GM18526 (cell line): ENCODE measurements around the gene TLE5.

ENCODE experiments used
- POLR2A ChIP-seq: IDR thresholded peaks from 3 replicates; pipeline ENCODE4 v1.6.1; 2011; ENCODE audit not compliant: insufficient read length; ENCODE audit errors: extremely low read depth

The TLE5 gene

GRCh38 chr19:3098515-3099346, 36.4 kb upstream of the TLE5 start:
- TF ChIP-seq POLR2A = no peak

GRCh38 chr19:3098141-3098514, 35.8 kb upstream of the TLE5 start:
- TF ChIP-seq POLR2A = no peak

GRCh38 chr19:3097442-3097871, 35.2 kb upstream of the TLE5 start:
- TF ChIP-seq POLR2A = no peak

- no peak for TF ChIP-seq POLR2A
Measured at GRCh38 chr19:3096902-3097326, 34.6 kb upstream of the TLE5 start.

GRCh38 chr19:3096267-3096901, 34.1 kb upstream of the TLE5 start:
- TF ChIP-seq POLR2A = no peak

- TF ChIP-seq POLR2A = no peak
Measured at GRCh38 chr19:3095441-3096191, 33.3 kb upstream of the TLE5 start.

GRCh38 chr19:3094601-3095440, 32.5 kb upstream of the TLE5 start:
- TF ChIP-seq POLR2A = peak; percentile 3

GRCh38 chr19:3087769-3088168, 25.5 kb upstream of the TLE5 start:
- no peak for TF ChIP-seq POLR2A

- no peak for TF ChIP-seq POLR2A
Measured at GRCh38 chr19:3084943-3085342, 22.6 kb upstream of the TLE5 start.

- TF ChIP-seq POLR2A = no peak
Measured at GRCh38 chr19:3083964-3084363, 21.7 kb upstream of the TLE5 start.

GRCh38 chr19:3082331-3082730, 20.0 kb upstream of the TLE5 start:
- no peak for TF ChIP-seq POLR2A

- TF ChIP-seq POLR2A = no peak
Measured at GRCh38 chr19:3080286-3080685, 18.0 kb upstream of the TLE5 start.

GRCh38 chr19:3079578-3079977, 17.3 kb upstream of the TLE5 start:
- no peak for TF ChIP-seq POLR2A

- TF ChIP-seq POLR2A = no peak
Measured at GRCh38 chr19:3075605-3076431, 13.5 kb upstream of the TLE5 start.

GRCh38 chr19:3073931-3074595, 11.8 kb upstream of the TLE5 start:
- TF ChIP-seq POLR2A = no peak
